Prostate gland (tissue), 2 donors: ENCODE results near the gene C13orf46.
"Not testable (repeated sequence)": the region's sequence is repeated elsewhere in the genome, so short reads cannot be mapped to it uniquely, and the experiment has no call there.

Experiments used
- POLR2A ChIP-seq: fragments of 450-650 bp; IDR thresholded peaks from one replicate; pipeline ENCODE4 v1.6.1; 2016; ENCODE audit warnings: antibody characterized with exemption, mild to moderate bottlenecking
- POLR2AphosphoS5 ChIP-seq: sonication (generic); formaldehyde crosslinking; IDR thresholded peaks from one replicate; pipeline ENCODE4 v1.6.1; 2017; ENCODE audit warnings: antibody characterized with exemption
- TF ChIP-seq, protein P1 (sequence below), 4 experiments: fragments of 200-600 bp in 2 of 4; fragments of 450-650 bp in 2 of 4; sonication (generic) in 2 of 4; IDR thresholded peaks; 1 replicate in 3 of 4; 2 replicates in 1 of 4; pipeline ENCODE4 v1.5.1; 2016 to 2019; ENCODE audit warnings: antibody characterized with exemption in 4 of 4, mild to moderate bottlenecking in 2 of 4, moderate library complexity in 2 of 4

DNA sequence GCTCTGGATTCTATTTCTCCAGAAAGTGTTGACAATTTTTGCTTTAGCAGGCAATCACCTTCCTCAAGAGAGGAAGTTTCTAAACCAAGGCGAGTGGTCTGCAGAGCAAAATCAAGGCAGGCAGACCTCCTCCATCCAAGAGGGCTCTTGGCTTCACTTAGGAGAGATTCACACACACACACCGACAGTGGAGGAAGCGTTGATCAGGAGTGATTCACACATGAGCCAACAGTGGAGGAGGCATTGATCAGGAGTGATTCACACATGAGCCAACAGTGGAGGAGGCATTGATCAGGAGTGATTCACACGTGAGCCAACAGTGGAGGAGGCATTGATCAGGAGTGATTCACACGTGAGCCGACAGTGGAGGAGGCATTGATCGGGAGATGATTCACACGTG lies 60.5 kb downstream of the C13orf46 start:
- TF ChIP-seq, protein P1, sequence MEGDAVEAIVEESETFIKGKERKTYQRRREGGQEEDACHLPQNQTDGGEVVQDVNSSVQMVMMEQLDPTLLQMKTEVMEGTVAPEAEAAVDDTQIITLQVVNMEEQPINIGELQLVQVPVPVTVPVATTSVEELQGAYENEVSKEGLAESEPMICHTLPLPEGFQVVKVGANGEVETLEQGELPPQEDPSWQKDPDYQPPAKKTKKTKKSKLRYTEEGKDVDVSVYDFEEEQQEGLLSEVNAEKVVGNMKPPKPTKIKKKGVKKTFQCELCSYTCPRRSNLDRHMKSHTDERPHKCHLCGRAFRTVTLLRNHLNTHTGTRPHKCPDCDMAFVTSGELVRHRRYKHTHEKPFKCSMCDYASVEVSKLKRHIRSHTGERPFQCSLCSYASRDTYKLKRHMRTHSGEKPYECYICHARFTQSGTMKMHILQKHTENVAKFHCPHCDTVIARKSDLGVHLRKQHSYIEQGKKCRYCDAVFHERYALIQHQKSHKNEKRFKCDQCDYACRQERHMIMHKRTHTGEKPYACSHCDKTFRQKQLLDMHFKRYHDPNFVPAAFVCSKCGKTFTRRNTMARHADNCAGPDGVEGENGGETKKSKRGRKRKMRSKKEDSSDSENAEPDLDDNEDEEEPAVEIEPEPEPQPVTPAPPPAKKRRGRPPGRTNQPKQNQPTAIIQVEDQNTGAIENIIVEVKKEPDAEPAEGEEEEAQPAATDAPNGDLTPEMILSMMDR (IDR thresholded peaks at IDR 0.05), result not testable (repeated sequence)
- TF ChIP-seq POLR2A, POLR2AphosphoS5: not testable (repeated sequence)
